H9 (cell line): Measurements from ENCODE around the gene MUC4. TPM values are rescaled to one million over a fixed set of nuclear protein-coding genes. Genes with fewer than 3 reads are reported as not detected.

Source experiments
- DNase-seq: peaks from one replicate; pipeline ENCODE4 v3.0.0-alpha.2; 2017
- H2AFZ ChIP-seq: one replicate; pipeline ENCODE4 v1.6.1; 2013; ENCODE audit warnings: mild to moderate bottlenecking, low read length, control low read depth, moderate library complexity
- H2AK5ac ChIP-seq: 2 replicates; pipeline ENCODE4 v1.6.1; 2013; ENCODE audit warnings: low read length, control low read depth, mixed read lengths; ENCODE audit not compliant: insufficient read length
- H2BK120ac ChIP-seq: one replicate; pipeline ENCODE4 v1.6.1; 2013; ENCODE audit warnings: low read depth, mild to moderate bottlenecking, low read length, control low read depth, inconsistent platforms; ENCODE audit not compliant: poor library complexity, severe bottlenecking
- H2BK12ac ChIP-seq: 2 replicates; pipeline ENCODE4 v1.6.1; 2013; ENCODE audit warnings: low read length, control low read depth, mixed read lengths, low read depth; ENCODE audit not compliant: insufficient read length
- H2BK15ac ChIP-seq: 2 replicates; pipeline ENCODE4 v1.6.1; 2013; ENCODE audit warnings: low read depth, low read length, control low read depth
- H2BK20ac ChIP-seq: one replicate; pipeline ENCODE4 v1.6.1; 2013; ENCODE audit warnings: low read depth, mild to moderate bottlenecking, low read length, control low read depth, inconsistent platforms; ENCODE audit not compliant: poor library complexity, severe bottlenecking
- H2BK5ac ChIP-seq: 2 replicates; pipeline ENCODE4 v1.6.1; 2013; ENCODE audit warnings: low read length, control low read depth, mixed read lengths; ENCODE audit not compliant: insufficient read length
- H3K14ac ChIP-seq: 2 replicates; pipeline ENCODE4 v1.6.1; 2013; ENCODE audit warnings: low read length, control low read depth; ENCODE audit not compliant: insufficient read depth
- H3K18ac ChIP-seq: 2 replicates; pipeline ENCODE4 v1.6.1; 2013; ENCODE audit warnings: low read depth, mild to moderate bottlenecking, mixed read lengths, low read length, control low read depth; ENCODE audit not compliant: insufficient read length
- H3K23ac ChIP-seq: 2 replicates; pipeline ENCODE4 v1.6.1; 2013; ENCODE audit warnings: low read length, control low read depth, mixed read lengths, low read depth; ENCODE audit not compliant: insufficient read length
- H3K23me2 ChIP-seq: 2 replicates; pipeline ENCODE4 v1.6.1; 2013; ENCODE audit warnings: low read depth, mild to moderate bottlenecking, mixed read lengths, low read length, control low read depth; ENCODE audit not compliant: insufficient read length, poor library complexity, severe bottlenecking
- H3K27ac ChIP-seq: 2 replicates; pipeline ENCODE4 v1.5.1; 2013; ENCODE audit warnings: low read length, control low read depth, mixed read lengths, low read depth; ENCODE audit not compliant: insufficient read length
- H3K27me3 ChIP-seq: 2 replicates; pipeline ENCODE4 v1.6.1; 2013; ENCODE audit warnings: low read length, control low read depth, inconsistent platforms; ENCODE audit not compliant: insufficient read depth
- H3K4ac ChIP-seq: 2 replicates; pipeline ENCODE4 v1.6.1; 2013; ENCODE audit warnings: low read depth, mild to moderate bottlenecking, control low read depth, inconsistent platforms, low read length, moderate library complexity
- H3K4me1 ChIP-seq: 2 replicates; pipeline ENCODE4 v1.6.1; 2013; ENCODE audit warnings: low read length, control low read depth, inconsistent platforms; ENCODE audit not compliant: insufficient read depth
- H3K4me2 ChIP-seq: 2 replicates; pipeline ENCODE4 v1.6.1; 2013; ENCODE audit warnings: low read length, control low read depth, mixed read lengths; ENCODE audit not compliant: insufficient read length, insufficient read depth
- H3K56ac ChIP-seq: 2 replicates; pipeline ENCODE4 v1.6.1; 2013; ENCODE audit warnings: low read depth, mild to moderate bottlenecking, mixed read lengths, low read length, control low read depth; ENCODE audit not compliant: insufficient read length
- H3K79me1 ChIP-seq: 2 replicates; pipeline ENCODE4 v1.6.1; 2013; ENCODE audit warnings: low read depth, mild to moderate bottlenecking, moderate library complexity, low read length, control low read depth, inconsistent platforms; ENCODE audit not compliant: insufficient read depth, poor library complexity, severe bottlenecking
- H3K79me2 ChIP-seq: 2 replicates; pipeline ENCODE4 v1.6.1; 2013; ENCODE audit warnings: low read length, control low read depth, inconsistent platforms; ENCODE audit not compliant: insufficient read depth
- H3K9ac ChIP-seq: 2 replicates; pipeline ENCODE4 v1.6.1; 2013; ENCODE audit warnings: low read length, control low read depth, mixed read lengths; ENCODE audit not compliant: insufficient read length; ENCODE audit errors: extremely low read depth
- H3K9me3 ChIP-seq: one replicate; pipeline ENCODE4 v1.6.1; 2013; ENCODE audit warnings: low read depth, low read length, inconsistent platforms; ENCODE audit not compliant: control insufficient read depth
- H3T11ph ChIP-seq: one replicate; pipeline ENCODE4 v1.6.1; 2013; ENCODE audit warnings: mild to moderate bottlenecking, low read length, control low read depth, inconsistent platforms
- H4K20me1 ChIP-seq: one replicate; pipeline ENCODE4 v1.6.1; 2013; ENCODE audit not compliant: control insufficient read depth, insufficient read length, insufficient read depth
- H4K5ac ChIP-seq: 2 replicates; pipeline ENCODE4 v1.6.1; 2013; ENCODE audit warnings: low read depth, mild to moderate bottlenecking, mixed read lengths, low read length, control low read depth; ENCODE audit not compliant: insufficient read length
- H4K8ac ChIP-seq: replicated peaks from 2 replicates; pipeline ENCODE4 v1.6.1; 2013; ENCODE audit warnings: low read length, control low read depth, mixed read lengths, low read depth; ENCODE audit not compliant: insufficient read length
- H4K91ac ChIP-seq: 2 replicates; pipeline ENCODE4 v1.6.1; 2013; ENCODE audit warnings: low read depth, mild to moderate bottlenecking, moderate library complexity, mixed read lengths, low read length, control low read depth; ENCODE audit not compliant: insufficient read length
- H3K27ac Mint-ChIP-seq, 3 experiments: 2 replicates in 2 of 3; 3 replicates in 1 of 3; pipeline ENCODE4 v1.8.0; 2020 to 2021; ENCODE audit warnings: mixed read lengths in 3 of 3, mild to moderate bottlenecking in 1 of 3, moderate library complexity in 1 of 3
- H3K27me3 Mint-ChIP-seq: 2 replicates; pipeline ENCODE4 v1.8.0; 2021; ENCODE audit warnings: low read depth, mild to moderate bottlenecking, moderate library complexity, mixed read lengths
- H3K36me3 Mint-ChIP-seq, 3 experiments: 2 replicates in 2 of 3; 3 replicates in 1 of 3; pipeline ENCODE4 v1.8.0; 2020 to 2021; ENCODE audit warnings: low read depth in 3 of 3, mixed read lengths in 3 of 3; ENCODE audit not compliant: insufficient read depth in 1 of 3
- H3K4me1 Mint-ChIP-seq, 2 experiments: 2 replicates each; pipeline ENCODE4 v1.8.0; 2020; ENCODE audit warnings: mixed read lengths in 2 of 2
- H3K4me3 Mint-ChIP-seq, 2 experiments: 2 replicates in 1 of 2; 3 replicates in 1 of 2; pipeline ENCODE4 v1.8.0; 2020 to 2021; ENCODE audit warnings: mild to moderate bottlenecking in 2 of 2, mixed read lengths in 2 of 2, moderate library complexity in 1 of 2
- H3K9me3 Mint-ChIP-seq, 2 experiments: 2 replicates in 1 of 2; 3 replicates in 1 of 2; pipeline ENCODE4 v1.8.0; 2020; ENCODE audit warnings: mild to moderate bottlenecking in 2 of 2, mixed read lengths in 2 of 2, moderate library complexity in 1 of 2
- WGBS: extraction: QIAGEN DNeasy Blood & Tissue Kit; methylation state at CpG from one replicate; pipeline ENCODE4 v1.1.7; 2013; ENCODE audit warnings: missing lambda C conversion rate, low lambda C conversion rate, mixed read lengths; ENCODE audit not compliant: insufficient read length; ENCODE audit errors: extremely low coverage; 5-methylcytosine and 5-hydroxymethylcytosine counted together
- total RNA-seq: library from RNA; stranded (reverse); gene quantifications from 2 replicates; pipeline ENCODE4 v1.2.1, GENCODE V29; 2021
- TF ChIP-seq, protein P1 (sequence below): fragments of 200-600 bp; sonication (generic); conservative IDR thresholded peaks from 3 replicates; pipeline ENCODE4 v1.8.0; 2021; ENCODE audit warnings: antibody characterized with exemption, mild to moderate bottlenecking

MUC4 gene
- total RNA-seq, 1 experiment from 2014 or later = 1.2 TPM

DNA sequence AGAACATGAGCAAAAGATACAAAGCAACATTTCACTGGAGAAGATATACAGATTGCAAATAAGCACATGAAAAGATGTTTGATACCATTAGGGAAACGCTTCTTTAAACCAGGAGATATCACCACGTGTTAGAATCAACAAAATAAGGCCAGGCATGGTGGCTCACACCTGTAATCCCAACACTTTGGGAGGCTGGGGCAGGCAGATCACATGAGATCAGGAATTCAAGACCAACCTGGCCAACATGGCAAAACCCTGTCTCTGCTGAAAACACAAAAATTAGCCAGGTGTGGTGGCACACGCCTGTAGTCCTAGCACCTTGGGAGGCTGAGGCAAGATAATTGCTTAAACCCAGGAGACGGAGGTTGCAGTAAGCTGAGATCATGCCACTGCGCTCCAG lies 111.4 kb downstream of the MUC4 start:
- no peak overlapping the region for H3K4me2 ChIP-seq
- no peak overlapping the region for H2BK5ac ChIP-seq
- H3K4me3 Mint-ChIP-seq = no peak overlapping the region
- no peaks in the 10 kb centered on the region for H3K9me3 ChIP-seq
- no peak overlapping the region for H3K27ac Mint-ChIP-seq
- no peak overlapping the region for H3K14ac ChIP-seq
- peaks cover 8% of the 10 kb centered on the region; the same call in 1 of the 2 replicates for H3K4me1 ChIP-seq
- no peak overlapping the region for H3T11ph ChIP-seq
- H3K79me2 ChIP-seq = no peaks in the 10 kb centered on the region
- H3K27me3 Mint-ChIP-seq = peaks cover 24% of the 10 kb centered on the region
- H3K56ac ChIP-seq = no peak overlapping the region
- H3K27me3 ChIP-seq = no peaks in the 10 kb centered on the region
- no peak overlapping the region for H4K5ac ChIP-seq
- no peak overlapping the region for H3K9ac ChIP-seq
- no peaks in the 10 kb centered on the region for H3K79me1 ChIP-seq
- H3K23ac ChIP-seq = no peak overlapping the region
- H3K27ac ChIP-seq = no peak overlapping the region
- no peak for DNase-seq
- no peaks in the 10 kb centered on the region for H3K23me2 ChIP-seq
- TF ChIP-seq, protein P1, sequence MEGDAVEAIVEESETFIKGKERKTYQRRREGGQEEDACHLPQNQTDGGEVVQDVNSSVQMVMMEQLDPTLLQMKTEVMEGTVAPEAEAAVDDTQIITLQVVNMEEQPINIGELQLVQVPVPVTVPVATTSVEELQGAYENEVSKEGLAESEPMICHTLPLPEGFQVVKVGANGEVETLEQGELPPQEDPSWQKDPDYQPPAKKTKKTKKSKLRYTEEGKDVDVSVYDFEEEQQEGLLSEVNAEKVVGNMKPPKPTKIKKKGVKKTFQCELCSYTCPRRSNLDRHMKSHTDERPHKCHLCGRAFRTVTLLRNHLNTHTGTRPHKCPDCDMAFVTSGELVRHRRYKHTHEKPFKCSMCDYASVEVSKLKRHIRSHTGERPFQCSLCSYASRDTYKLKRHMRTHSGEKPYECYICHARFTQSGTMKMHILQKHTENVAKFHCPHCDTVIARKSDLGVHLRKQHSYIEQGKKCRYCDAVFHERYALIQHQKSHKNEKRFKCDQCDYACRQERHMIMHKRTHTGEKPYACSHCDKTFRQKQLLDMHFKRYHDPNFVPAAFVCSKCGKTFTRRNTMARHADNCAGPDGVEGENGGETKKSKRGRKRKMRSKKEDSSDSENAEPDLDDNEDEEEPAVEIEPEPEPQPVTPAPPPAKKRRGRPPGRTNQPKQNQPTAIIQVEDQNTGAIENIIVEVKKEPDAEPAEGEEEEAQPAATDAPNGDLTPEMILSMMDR = no peak
- H3K18ac ChIP-seq = no peak overlapping the region
- no peak overlapping the region for H3K4ac ChIP-seq
- no peak overlapping the region for H2BK120ac ChIP-seq
- H2AFZ ChIP-seq = no peak overlapping the region
- WGBS = no CpG with 5 or more reads among the region's 5 CpGs
- H4K8ac ChIP-seq = no peak overlapping the region
- H2AK5ac ChIP-seq = no peak overlapping the region
- H3K36me3 Mint-ChIP-seq = peaks cover 0 to 10% (median 0%) of the 10 kb centered on the region in 3 experiments; a peak in 4 of 7 replicates
- no peak overlapping the region for H4K91ac ChIP-seq
- H2BK20ac ChIP-seq = no peak overlapping the region
- H4K20me1 ChIP-seq = no peaks in the 10 kb centered on the region
- H3K9me3 Mint-ChIP-seq = no peaks in the 10 kb centered on the region; a peak in 1 of 5 replicates
- no peak overlapping the region for H2BK15ac ChIP-seq
- H3K4me1 Mint-ChIP-seq = peaks cover 38 to 41% of the 10 kb centered on the region in 2 experiments
- H2BK12ac ChIP-seq = no peak overlapping the region
